TTC549 (cell line): ENCODE measurements around the gene GPR142.

ENCODE experiments used
- FAIRE-seq: peaks from 2 replicates; lab custom pipeline; 2012; peaks lifted over from hg19 to GRCh38; lab: Jason Lieb, UNC

GPR142 gene

GRCh38 chr17:74367206-74367605, at the start of gene GPR142:
GPR142 (plus strand) TSS chr17:74367506; CDS start chr17:74369541, 2,035 bp downstream.
- no peak for FAIRE-seq

GRCh38 chr17:74318391-74318790, 48.9 kb upstream of the GPR142 start:
- FAIRE-seq, result no peak

- FAIRE-seq, result no peak
Observed at GRCh38 chr17:74324521-74324920, 42.8 kb upstream of the GPR142 start.

- no peak for FAIRE-seq
Observed at GRCh38 chr17:74325376-74325742, 41.9 kb upstream of the GPR142 start.

- FAIRE-seq, result no peak
Observed at GRCh38 chr17:74325743-74326379, 41.4 kb upstream of the GPR142 start, which contains the start of gene KIF19. KIF19 (plus strand) TSS chr17:74326226; CDS start chr17:74326350, 124 bp downstream.

GRCh38 chr17:74326506-74326905, 40.8 kb upstream of the GPR142 start:
- FAIRE-seq, result no peak

GRCh38 chr17:74328487-74328886, 38.8 kb upstream of the GPR142 start:
- no peak for FAIRE-seq

- no peak for FAIRE-seq
Observed at GRCh38 chr17:74329378-74329777, 37.9 kb upstream of the GPR142 start.

- FAIRE-seq, result no peak
Observed at GRCh38 chr17:74330446-74330845, 36.9 kb upstream of the GPR142 start.

GRCh38 chr17:74332017-74332650, 35.2 kb upstream of the GPR142 start:
- no peak for FAIRE-seq

- FAIRE-seq, result no peak
Observed at GRCh38 chr17:74332763-74333283, 34.5 kb upstream of the GPR142 start.

- FAIRE-seq, result no peak
Observed at GRCh38 chr17:74334393-74335039, 32.8 kb upstream of the GPR142 start.

- FAIRE-seq, result no peak
Observed at GRCh38 chr17:74335529-74336062, 31.7 kb upstream of the GPR142 start.

- FAIRE-seq, result no peak
Observed at GRCh38 chr17:74336307-74336706, 31.0 kb upstream of the GPR142 start.

GRCh38 chr17:74337834-74338500, 29.3 kb upstream of the GPR142 start:
- FAIRE-seq, result no peak

GRCh38 chr17:74339537-74340195, 27.6 kb upstream of the GPR142 start:
- no peak for FAIRE-seq

- FAIRE-seq, result no peak
Observed at GRCh38 chr17:74340470-74341023, 26.8 kb upstream of the GPR142 start.

GRCh38 chr17:74342224-74342623, 25.1 kb upstream of the GPR142 start:
- FAIRE-seq, result no peak

GRCh38 chr17:74343121-74343520, 24.2 kb upstream of the GPR142 start:
- no peak for FAIRE-seq

GRCh38 chr17:74343526-74344284, 23.6 kb upstream of the GPR142 start:
- FAIRE-seq, result no peak

- FAIRE-seq, result no peak
Observed at GRCh38 chr17:74344658-74345057, 22.6 kb upstream of the GPR142 start.
